Measurements from ENCODE around the gene MLANA.

The MLANA gene, protein sequence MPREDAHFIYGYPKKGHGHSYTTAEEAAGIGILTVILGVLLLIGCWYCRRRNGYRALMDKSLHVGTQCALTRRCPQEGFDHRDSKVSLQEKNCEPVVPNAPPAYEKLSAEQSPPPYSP

DNA sequence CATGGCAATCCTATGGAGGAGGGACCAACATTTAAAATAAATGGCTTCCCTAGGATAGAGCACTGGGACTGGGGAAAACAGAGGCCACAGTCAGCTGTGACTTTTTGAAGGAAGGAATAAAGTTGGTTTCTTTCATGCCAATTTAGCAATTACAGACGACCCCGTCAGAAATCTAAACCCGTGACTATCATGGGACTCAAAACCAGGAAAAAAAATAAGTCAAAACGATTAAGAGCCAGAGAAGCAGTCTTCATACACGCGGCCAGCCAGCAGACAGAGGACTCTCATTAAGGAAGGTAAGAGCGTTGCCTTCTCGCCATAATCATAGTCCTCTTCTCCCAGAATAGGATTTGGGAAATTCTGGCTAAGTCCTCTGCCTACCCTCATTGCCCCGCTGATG is at the start of gene MLANA:
Gene MLANA, plus strand, starts transcription at position 249 of the 400 bp plus-strand sequence. CDS start 1,586 bp downstream, outside the sequence.
- TF ChIP-seq ZFX (IDR thresholded peaks at IDR 0.05; ENCODE audit: borderline replicate concordance) = no peak
- TF ChIP-seq, protein P1, sequence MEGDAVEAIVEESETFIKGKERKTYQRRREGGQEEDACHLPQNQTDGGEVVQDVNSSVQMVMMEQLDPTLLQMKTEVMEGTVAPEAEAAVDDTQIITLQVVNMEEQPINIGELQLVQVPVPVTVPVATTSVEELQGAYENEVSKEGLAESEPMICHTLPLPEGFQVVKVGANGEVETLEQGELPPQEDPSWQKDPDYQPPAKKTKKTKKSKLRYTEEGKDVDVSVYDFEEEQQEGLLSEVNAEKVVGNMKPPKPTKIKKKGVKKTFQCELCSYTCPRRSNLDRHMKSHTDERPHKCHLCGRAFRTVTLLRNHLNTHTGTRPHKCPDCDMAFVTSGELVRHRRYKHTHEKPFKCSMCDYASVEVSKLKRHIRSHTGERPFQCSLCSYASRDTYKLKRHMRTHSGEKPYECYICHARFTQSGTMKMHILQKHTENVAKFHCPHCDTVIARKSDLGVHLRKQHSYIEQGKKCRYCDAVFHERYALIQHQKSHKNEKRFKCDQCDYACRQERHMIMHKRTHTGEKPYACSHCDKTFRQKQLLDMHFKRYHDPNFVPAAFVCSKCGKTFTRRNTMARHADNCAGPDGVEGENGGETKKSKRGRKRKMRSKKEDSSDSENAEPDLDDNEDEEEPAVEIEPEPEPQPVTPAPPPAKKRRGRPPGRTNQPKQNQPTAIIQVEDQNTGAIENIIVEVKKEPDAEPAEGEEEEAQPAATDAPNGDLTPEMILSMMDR (IDR thresholded peaks at IDR 0.05) = no peak

DNA sequence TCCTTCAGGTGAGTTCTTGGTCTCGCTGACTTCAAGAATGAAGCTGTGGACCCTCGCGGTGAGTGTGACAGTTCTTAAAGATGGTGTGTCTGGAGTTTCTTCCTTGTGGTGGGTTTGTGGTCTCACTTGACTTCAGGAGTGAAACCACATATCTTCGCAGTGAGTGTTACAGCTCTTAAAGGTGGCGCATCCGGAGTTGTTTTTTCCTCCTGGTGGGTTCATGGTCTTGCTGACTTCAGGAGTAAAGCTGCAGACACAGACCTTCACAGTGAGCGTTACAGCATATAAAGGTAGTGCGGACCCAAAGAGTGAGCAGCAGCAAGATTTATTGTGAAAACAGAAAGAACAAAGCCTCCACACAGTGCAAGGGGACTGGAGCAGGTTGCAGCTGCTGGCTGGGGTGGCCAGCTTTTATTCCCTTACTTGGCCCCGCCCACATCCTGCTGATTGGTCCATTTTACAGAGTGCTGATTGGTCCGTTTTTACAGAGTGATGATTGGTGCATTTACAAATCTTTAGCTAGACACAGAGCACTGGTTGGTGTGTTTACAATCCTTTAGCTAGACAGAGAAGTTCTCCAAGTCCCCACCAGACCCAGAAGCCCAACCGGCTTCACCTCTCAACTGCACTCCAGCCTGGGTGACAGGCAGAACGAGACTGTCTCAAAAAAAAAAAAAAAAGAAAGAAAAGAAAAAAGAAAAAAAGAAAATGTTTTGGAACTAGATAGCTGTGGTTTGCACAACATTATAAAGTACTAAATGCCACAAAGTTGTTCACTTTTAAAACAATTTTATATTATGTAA is 48.7 kb upstream of the MLANA start:
- H3K27ac ChIP-seq = no peak overlapping the region
- no peak for TF ChIP-seq ZFX (IDR thresholded peaks at IDR 0.05; ENCODE audit: borderline replicate concordance)
- TF ChIP-seq, protein P1 (IDR thresholded peaks at IDR 0.05) = no peak

More for the DNA sequence above, at the start of gene MLANA:
- H3K27ac ChIP-seq = no peak within 1 kb of the TSS

DNA sequence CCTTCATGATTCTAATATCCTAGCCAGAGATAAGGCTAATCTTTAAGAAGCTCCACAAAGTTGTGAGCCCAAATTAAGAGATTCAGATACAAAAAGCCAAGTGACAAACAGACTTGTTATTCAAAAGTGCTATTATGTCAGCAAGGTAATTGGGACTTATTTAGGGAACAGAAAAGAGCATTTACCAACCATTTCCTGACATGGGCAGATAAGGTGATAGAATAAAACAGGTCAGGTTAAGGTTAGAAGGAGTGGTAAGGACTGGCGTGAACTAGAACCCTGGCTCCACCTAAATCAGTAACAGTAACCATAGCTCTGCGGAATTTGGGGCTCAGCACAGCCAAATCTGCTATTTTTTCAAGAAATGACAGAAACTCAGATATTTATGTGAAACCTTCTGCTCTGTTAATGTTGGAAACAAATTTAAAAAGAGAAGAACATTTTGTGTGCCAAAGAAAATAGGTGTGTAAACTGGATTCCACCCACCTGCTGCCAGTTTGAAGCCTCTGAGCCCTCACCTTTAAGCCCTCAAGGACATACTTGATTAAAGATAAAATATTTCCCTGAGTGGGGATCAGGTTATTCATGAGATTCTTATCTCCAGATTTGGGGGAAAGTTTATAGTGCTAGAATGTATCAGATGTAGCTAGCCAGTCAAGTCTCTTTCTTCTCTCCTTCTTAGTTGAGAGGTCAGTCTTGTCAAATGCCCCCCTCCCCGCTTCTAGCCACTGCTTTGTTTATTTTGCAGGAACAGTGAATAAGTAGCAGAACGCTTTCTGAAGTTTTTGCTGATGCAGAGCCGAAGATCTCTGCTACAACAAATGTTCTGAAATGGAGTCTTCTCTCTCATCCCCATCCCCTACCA is 47.5 kb upstream of the MLANA start:
- TF ChIP-seq, protein P1 (IDR thresholded peaks at IDR 0.05) = no peak
- no peak for TF ChIP-seq ZFX (IDR thresholded peaks at IDR 0.05; ENCODE audit: borderline replicate concordance)
- H3K27ac ChIP-seq = peak overlapping the region; percentile 61

DNA sequence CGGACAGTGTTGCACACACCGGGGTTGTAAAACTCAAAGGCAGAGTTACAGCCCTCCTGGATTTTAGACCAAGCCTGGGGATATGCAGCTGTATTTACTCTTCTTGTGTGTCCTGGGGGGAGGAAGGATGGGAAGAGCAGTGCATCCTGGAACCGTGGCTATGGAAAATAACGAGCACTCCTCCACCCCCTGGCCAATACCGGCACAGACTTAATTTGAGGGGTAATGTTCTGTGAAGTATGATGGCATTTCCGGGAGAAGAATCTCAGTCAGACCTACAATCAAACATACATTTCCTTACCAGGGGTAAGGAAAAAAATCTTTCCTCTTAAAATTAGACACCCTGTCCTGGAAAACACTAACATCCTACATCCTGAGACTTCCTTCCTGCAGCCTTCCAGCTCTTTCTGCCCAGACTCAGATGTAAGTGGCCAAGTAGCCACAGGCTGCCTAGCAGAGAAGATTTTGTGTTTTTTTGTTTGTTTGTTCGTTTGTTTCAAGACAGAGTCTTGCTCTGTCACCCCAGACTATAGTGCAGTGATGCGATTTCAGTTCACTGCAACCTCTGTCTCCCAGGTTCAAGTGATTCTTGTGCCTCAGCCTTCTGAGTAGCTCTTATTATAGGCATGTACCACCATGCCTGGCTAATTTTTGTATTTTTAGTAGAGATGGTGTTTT is 46.8 kb upstream of the MLANA start:
- no peak for TF ChIP-seq ZFX (IDR thresholded peaks at IDR 0.05; ENCODE audit: borderline replicate concordance)
- TF ChIP-seq, protein P1 (IDR thresholded peaks at IDR 0.05) = peak; percentile 18; the same call in 1 of the 2 replicates
- peak overlapping the region; percentile 61 for H3K27ac ChIP-seq

DNA sequence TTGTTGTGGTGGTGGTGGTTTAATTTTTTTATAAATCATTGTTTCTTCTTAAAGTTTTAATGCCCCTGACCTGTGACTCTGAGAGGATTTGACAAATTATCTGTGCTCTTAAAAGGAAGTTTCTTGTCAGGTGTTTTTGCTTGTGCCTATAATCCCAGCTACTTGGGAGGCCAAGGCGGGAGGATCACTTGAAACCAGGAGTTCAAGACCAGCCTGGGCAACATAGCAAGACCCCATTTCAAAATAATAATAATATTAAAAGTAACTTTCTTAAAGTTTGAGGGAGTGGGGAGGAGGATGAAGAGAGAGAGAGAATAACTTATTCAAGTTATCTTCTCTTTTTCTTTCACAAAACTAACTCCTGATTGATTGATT is 45.5 kb upstream of the MLANA start:
- no peak overlapping the region for H3K27ac ChIP-seq

DNA sequence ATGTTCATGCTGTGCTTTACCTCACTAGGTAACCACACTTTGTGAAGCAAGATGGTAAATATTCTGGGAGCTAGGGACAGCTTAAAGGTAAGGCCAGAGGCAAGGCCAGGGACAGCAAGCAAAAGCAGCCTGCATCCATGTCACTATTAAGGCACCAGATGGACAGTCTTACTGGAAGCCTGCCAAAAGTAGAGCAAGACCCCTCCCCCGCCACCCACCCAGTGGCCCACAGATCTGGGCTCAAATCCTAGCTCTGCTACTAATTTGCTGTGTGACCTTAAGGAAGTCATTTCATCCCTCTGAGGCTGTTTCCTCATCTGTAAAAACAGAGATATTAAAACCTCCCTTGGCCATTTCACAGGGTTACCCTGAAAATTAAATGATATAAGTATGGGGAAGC is 44.6 kb upstream of the MLANA start:
- no peak overlapping the region for H3K27ac ChIP-seq
- TF ChIP-seq ZFX (IDR thresholded peaks at IDR 0.05; ENCODE audit: borderline replicate concordance) = no peak
- TF ChIP-seq, protein P1 (IDR thresholded peaks at IDR 0.05) = no peak

More for the DNA sequence above, 45.5 kb upstream of the MLANA start:
- no peak for TF ChIP-seq ZFX (IDR thresholded peaks at IDR 0.05; ENCODE audit: borderline replicate concordance)
- TF ChIP-seq, protein P1 (IDR thresholded peaks at IDR 0.05) = no peak
